Myocyte (in vitro differentiated cells): ENCODE measurements around the gene CHURC1. TPM values are rescaled to one million over a fixed set of nuclear protein-coding genes. Genes with fewer than 3 reads are reported as not detected.

ENCODE experiments used
- DNase-seq: peaks from one replicate; pipeline ENCODE4 v3.0.0-alpha.2; 2012; ENCODE audit warnings: low read depth
- total RNA-seq: library from RNA; depleted of rRNA; stranded (reverse); fragments of >200 nt; gene quantifications from 2 replicates; pipeline ENCODE4 v1.2.3, GENCODE V29; 2014

CHURC1 gene
- total RNA-seq, 1 donor from 2014 or later, result 41.3 TPM

DNA sequence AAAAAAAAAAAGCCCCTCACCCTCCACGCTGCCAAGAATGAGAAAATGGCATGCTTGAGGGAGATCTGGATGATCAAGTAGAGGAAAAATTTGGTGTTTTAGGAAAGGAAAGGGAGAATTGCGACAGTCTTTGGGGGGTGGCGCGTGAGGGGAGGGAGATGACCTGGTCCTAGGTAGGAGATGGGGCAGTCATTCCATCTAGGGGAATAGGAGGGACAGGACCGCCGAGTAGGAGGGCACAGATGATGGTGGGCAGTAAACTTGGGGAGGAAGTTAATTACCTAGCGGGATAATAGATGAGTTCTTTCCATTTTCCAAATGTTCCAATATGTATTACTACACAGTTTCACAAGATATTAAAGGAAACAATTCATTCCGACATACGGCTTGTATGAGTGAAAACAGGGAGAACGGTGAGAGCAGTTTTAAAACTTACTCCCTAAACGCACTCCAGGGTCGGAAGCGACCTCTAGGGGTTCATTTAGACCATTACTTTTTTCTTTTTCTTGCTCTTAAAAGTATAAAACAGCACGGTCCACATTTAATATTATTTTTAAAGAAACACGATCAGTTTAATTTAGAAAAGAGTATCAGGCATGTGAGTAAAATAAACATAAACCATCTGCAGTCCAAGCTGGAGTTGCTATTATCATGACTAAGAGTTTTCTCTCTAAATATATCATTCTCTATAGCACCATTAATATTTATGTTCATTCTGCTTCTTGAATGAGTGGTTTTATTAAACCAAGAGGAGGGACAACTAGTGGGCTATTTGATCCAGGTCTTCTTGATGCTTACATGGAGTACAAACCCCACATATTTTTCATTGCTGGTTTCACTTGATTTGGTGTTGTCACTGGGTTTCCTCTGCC is 69.4 kb downstream of the CHURC1 start:
- DNase-seq, result peak; percentile 74

Other genes with a start within 250 kb of the CHURC1 start
- gene PLEKHG3, start 210.0 kb upstream of the CHURC1 start, total RNA-seq, result 4.4 and 5.2 TPM in 2 replicates
- 4.3 and 4.6 TPM in 2 replicates for gene SPTB, start 34.5 kb upstream of the CHURC1 start, total RNA-seq
- gene GPX2, start 28.3 kb downstream of the CHURC1 start, total RNA-seq, result not detected in 2 replicates
- gene RAB15, start 57.9 kb downstream of the CHURC1 start, total RNA-seq, result 93.6 and 148 TPM in 2 replicates
- 11.8 and 13.9 TPM in 2 replicates for gene FNTB, start 72.4 kb downstream of the CHURC1 start, total RNA-seq
- gene MAX, start 188.1 kb downstream of the CHURC1 start, total RNA-seq, result 38.7 and 43.0 TPM in 2 replicates